Nephron (organoid): ENCODE data around the gene KRT10.

Experiments
- H3K27ac Mint-ChIP-seq, 3 experiments: 2 replicates each; pipeline ENCODE4 v1.8.0; 2020; ENCODE audit warnings: mixed read lengths in 3 of 3, mild to moderate bottlenecking in 2 of 3, moderate library complexity in 1 of 3
- H3K27me3 Mint-ChIP-seq: 2 replicates; pipeline ENCODE4 v1.8.0; 2021; ENCODE audit warnings: low read depth, mild to moderate bottlenecking, moderate library complexity, mixed read lengths
- H3K36me3 Mint-ChIP-seq: 2 replicates; pipeline ENCODE4 v1.8.0; 2020; ENCODE audit warnings: low read depth, mixed read lengths
- H3K4me1 Mint-ChIP-seq: 2 replicates; pipeline ENCODE4 v1.8.0; 2020; ENCODE audit warnings: mixed read lengths
- H3K4me3 Mint-ChIP-seq, 3 experiments: 2 replicates each; pipeline ENCODE4 v1.8.0; 2020; ENCODE audit warnings: mild to moderate bottlenecking in 3 of 3, mixed read lengths in 3 of 3, moderate library complexity in 2 of 3
- H3K9me3 Mint-ChIP-seq: 2 replicates; pipeline ENCODE4 v1.8.0; 2020; ENCODE audit warnings: mixed read lengths
- CTCF ChIP-seq, 3 experiments: fragments of 200-600 bp; sonication (generic); IDR thresholded peaks; one replicate each; pipeline ENCODE4 v1.5.0; 2021; ENCODE audit warnings: antibody characterized with exemption in 3 of 3; ENCODE audit not compliant: unreplicated experiment in 3 of 3

The KRT10 gene

DNA sequence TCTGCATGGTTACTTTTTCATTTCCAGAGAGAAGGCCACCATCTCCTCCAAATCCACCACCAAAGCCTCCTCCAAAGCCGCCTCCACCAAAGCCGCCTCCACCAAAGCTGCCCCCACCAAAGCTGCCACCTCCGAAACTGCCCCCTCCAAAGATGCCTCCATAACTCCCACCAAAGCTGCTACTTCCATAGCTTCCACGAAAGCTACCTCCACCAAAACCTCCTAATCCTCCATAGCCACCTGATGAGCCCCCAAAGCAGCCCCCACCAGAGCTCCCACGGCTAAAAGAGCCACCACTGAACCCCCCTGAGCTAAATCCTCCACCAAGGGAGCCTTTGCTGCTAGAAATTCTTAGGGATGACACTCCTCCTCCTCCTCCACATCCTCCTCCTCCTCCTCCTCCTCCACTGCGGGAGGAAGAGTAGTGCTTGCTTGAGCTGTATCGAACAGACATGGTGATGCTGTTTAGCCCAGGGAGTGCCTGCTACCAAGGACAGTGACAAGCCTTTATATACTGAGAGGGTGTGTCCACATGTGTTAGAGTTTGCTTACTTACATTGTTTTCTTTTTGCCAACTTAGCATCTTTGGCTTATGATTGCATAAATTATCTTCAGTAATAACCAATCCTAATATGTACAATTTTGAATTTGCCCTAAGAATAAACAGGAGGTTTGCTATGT lies at the start of gene KRT10:
TSS of gene KRT10 (minus strand) at position 483 of the 681 bp plus-strand sequence. CDS start at position 454, 29 bp downstream.
- peaks cover 21% of the 10 kb centered on the region for H3K4me1 Mint-ChIP-seq

GRCh38 chr17:40871316-40871715 lies 48.9 kb upstream of the KRT10 start:
- H3K27me3 Mint-ChIP-seq, result peaks cover 4% of the 10 kb centered on the region
- no peaks in the 10 kb centered on the region for H3K4me1 Mint-ChIP-seq
- H3K4me3 Mint-ChIP-seq, result no peak overlapping the region
- H3K36me3 Mint-ChIP-seq, result no peaks in the 10 kb centered on the region
- no peak overlapping the region for H3K27ac Mint-ChIP-seq
- no peaks in the 10 kb centered on the region for H3K9me3 Mint-ChIP-seq
- no peak for TF ChIP-seq CTCF (IDR thresholded peaks at IDR 0.05; ENCODE audit: unreplicated experiment in 3 of 3)

More for the DNA sequence above, at the start of gene KRT10:
- H3K36me3 Mint-ChIP-seq, result peaks cover 24% of the 10 kb centered on the region
- H3K27ac Mint-ChIP-seq, result no peak within 1 kb of the TSS
- peaks cover 3% of the 10 kb centered on the region for H3K27me3 Mint-ChIP-seq
- H3K4me3 Mint-ChIP-seq, result peak within 1 kb of the TSS; percentile 29 to 59 (median 58)
- no peaks in the 10 kb centered on the region for H3K9me3 Mint-ChIP-seq
- no peak for TF ChIP-seq CTCF (IDR thresholded peaks at IDR 0.05; ENCODE audit: unreplicated experiment in 3 of 3)

GRCh38 chr17:40870136-40870535 lies 47.7 kb upstream of the KRT10 start:
- Mint-ChIP-seq H3K4me3 (no peak overlapping the region), H3K4me1 (no peaks in the 10 kb centered on the region), H3K27ac (no peak overlapping the region), H3K36me3 (no peaks in the 10 kb centered on the region), H3K27me3 (peaks cover 3% of the 10 kb centered on the region), H3K9me3 (no peaks in the 10 kb centered on the region)
- TF ChIP-seq CTCF (IDR thresholded peaks at IDR 0.05; ENCODE audit: unreplicated experiment in 3 of 3), result no peak

DNA sequence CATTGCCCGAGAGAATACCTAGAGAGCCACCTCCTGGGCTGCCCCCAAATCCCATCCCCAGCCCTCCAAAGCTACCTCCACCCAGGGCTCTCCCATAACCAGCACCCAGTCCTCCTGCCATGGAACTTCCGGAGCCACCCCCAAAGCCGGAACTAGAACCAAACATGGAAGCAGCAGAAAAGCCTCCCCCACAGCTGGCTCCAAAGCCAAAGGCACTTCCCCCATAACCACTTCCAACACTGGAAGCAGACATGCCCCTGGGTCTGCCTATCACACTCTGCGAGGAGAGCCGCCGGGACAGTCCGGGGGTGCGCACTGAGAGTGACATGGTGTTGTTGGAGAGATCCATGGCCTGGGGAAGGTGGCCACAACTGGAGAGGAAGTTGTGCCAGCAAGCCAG lies 44.4 kb upstream of the KRT10 start, which contains the start of gene KRT12:
TSS of gene KRT12 (minus strand) at position 386 of the 400 bp plus-strand sequence. CDS start at position 349, 37 bp downstream.
- no peaks in the 10 kb centered on the region for H3K4me1 Mint-ChIP-seq
- H3K27me3 Mint-ChIP-seq, result no peaks in the 10 kb centered on the region
- H3K9me3 Mint-ChIP-seq, result no peaks in the 10 kb centered on the region
- H3K36me3 Mint-ChIP-seq, result no peaks in the 10 kb centered on the region
- H3K27ac Mint-ChIP-seq, result no peak within 1 kb of the TSS
- TF ChIP-seq CTCF (IDR thresholded peaks at IDR 0.05; ENCODE audit: unreplicated experiment in 3 of 3), result no peak
- no peak within 1 kb of the TSS for H3K4me3 Mint-ChIP-seq

DNA sequence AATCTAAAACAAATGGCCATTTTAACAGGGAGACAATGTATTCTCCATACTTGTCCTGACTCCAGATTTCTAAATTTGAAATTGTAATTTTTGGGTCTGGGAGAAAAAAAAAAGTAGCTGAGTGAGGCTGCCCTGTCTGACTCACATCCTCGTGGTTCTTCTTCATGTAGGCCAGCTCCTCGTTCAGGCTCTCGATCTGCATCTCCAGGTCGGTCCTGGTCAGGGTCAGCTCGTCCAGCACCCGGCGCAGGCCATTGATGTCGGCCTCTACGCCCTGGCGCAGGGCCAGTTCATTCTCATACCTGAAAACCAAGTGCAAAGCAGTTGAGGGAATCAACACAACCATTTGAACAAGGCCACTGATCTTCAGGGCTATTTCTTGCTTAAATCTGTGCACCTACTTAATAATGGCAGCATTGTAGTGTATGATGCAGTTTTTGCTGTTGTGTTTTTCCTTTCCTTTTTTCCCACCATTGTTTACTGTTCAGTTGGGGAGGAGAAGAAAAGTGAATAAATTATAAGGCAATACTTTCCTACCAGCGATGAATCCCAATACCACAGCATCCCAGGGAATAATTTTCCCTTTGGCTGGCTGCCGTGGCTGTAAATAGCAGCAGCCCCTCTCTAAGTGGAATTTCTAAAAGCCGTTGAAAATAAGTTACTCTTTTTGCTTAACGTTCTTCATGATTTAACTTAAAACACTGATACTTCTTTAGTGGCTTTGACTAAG lies 42.4 kb upstream of the KRT10 start:
- Mint-ChIP-seq H3K9me3 (no peaks in the 10 kb centered on the region), H3K4me3 (no peak overlapping the region), H3K27me3 (no peaks in the 10 kb centered on the region), H3K27ac (no peak overlapping the region), H3K4me1 (peaks cover 2% of the 10 kb centered on the region), H3K36me3 (no peaks in the 10 kb centered on the region)
- TF ChIP-seq CTCF (IDR thresholded peaks at IDR 0.05; ENCODE audit: unreplicated experiment in 3 of 3), result no peak
